Suprapubic skin (tissue), 4 donors: ENCODE data around the gene RSRC1.

Experiments
- POLR2A ChIP-seq, 2 donors: fragments of 450-650 bp; IDR thresholded peaks; one replicate each; pipeline ENCODE4 v1.6.1; 2017; ENCODE audit warnings: antibody characterized with exemption in 2 of 2, mild to moderate bottlenecking in 2 of 2, moderate library complexity in 2 of 2
- POLR2AphosphoS5 ChIP-seq, 3 donors: sonication (generic); formaldehyde crosslinking; IDR thresholded peaks; one replicate each; pipeline ENCODE4 v1.6.1; 2017; ENCODE audit warnings: antibody characterized with exemption in 3 of 3
- TF ChIP-seq, protein P1 (sequence below), 2 donors: fragments of 200-600 bp in 1 of 2; fragments of 450-650 bp in 1 of 2; sonication (generic) in 1 of 2; IDR thresholded peaks; one replicate each; pipeline ENCODE4 v1.5.1; 2016 to 2019; ENCODE audit warnings: antibody characterized with exemption in 2 of 2, mild to moderate bottlenecking in 1 of 2, moderate library complexity in 1 of 2

DNA sequence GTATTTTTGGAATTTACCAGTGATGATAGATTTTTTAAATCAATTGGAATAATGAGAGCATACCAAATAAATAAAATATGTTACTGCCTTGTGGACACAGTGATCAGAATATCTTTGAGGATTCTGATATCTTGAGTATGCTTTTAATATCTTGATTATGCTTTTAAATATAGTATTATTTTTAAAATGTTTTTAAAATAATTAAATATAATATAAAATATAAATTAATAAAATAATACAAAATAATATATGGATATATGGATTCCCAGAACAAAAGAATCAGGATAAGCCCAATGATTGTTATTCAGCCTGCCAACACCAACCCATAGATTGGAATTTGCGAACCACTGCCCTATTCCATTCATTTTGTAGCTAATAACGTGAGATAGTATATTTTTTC, 369.2 kb downstream of the RSRC1 start:
- TF ChIP-seq, protein P1, sequence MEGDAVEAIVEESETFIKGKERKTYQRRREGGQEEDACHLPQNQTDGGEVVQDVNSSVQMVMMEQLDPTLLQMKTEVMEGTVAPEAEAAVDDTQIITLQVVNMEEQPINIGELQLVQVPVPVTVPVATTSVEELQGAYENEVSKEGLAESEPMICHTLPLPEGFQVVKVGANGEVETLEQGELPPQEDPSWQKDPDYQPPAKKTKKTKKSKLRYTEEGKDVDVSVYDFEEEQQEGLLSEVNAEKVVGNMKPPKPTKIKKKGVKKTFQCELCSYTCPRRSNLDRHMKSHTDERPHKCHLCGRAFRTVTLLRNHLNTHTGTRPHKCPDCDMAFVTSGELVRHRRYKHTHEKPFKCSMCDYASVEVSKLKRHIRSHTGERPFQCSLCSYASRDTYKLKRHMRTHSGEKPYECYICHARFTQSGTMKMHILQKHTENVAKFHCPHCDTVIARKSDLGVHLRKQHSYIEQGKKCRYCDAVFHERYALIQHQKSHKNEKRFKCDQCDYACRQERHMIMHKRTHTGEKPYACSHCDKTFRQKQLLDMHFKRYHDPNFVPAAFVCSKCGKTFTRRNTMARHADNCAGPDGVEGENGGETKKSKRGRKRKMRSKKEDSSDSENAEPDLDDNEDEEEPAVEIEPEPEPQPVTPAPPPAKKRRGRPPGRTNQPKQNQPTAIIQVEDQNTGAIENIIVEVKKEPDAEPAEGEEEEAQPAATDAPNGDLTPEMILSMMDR (IDR thresholded peaks at IDR 0.05), result no peak
- TF ChIP-seq POLR2A (IDR thresholded peaks at IDR 0.05) (no peak), POLR2AphosphoS5 (IDR thresholded peaks at IDR 0.05) (no peak)
